Right lung (tissue), 5 donors: ENCODE results near the gene TCF25. TPM values are rescaled to one million over a fixed set of nuclear protein-coding genes. Genes with fewer than 3 reads are reported as not detected.
A peak's percentile ranks its signal among the peaks of the same experiment; 100 is the strongest.
"Not testable (repeated sequence)": the region's sequence is repeated elsewhere in the genome, so short reads cannot be mapped to it uniquely, and the experiment has no call there.

Source experiments
- DNase-seq, 2 donors: peaks; one replicate each; pipeline ENCODE4 v3.0.0-alpha.2; 2013
- polyA plus RNA-seq, 5 donors: library from polyadenylated mRNA; unstranded; fragments of 120-200 nt; gene quantifications; one replicate each; pipeline versions ENCODE4 v1.2.1 to v1.2.3, GENCODE V29; 2013; ENCODE audit warnings: inconsistent platforms in 1 of 5, low replicate concordance in 1 of 5; ENCODE audit not compliant: insufficient read length in 5 of 5, insufficient read depth in 1 of 5

The TCF25 gene
- polyA plus RNA-seq, 5 donors = 126 to 162 (median 151) TPM

DNA sequence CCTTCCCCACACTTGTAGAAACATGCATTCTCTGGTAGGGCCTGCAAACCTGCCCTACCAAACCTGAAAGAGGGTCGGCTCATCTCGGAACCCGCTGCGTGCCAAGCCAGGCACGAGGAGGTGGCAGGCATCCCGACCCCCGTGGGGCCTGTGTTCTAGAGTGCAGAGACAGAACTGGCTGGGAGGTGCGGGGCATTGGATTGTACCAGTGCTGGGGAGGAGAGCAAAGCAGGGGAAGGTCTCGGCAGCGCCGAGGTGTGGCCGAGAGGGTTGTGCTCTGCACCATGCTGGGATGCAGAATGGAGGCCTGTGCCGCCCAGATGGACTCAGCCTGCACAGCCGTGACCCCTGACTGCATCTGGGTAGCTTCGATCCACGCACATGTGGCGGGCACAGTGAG is 27.5 kb downstream of the TCF25 start:
- DNase-seq = no peak

DNA sequence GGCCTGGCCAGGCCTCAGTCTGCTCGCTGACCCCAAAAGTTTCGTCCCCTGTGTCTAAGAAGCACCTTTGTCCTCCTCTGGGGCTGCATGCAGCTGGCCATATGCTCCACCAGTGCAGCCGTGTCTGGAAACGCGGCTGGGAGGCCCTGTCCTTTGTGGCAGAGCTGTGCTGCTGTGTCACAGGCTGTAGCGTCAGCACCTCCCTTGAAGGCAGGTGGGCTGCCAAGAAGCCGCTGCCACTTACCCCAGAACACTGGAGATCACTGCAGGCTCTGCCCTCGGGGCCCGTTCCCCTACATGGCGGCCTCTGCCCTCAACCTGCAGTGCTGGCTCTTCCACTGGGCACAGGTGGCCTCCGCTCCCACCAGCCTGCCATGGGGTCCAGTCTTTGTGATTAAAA is 29.6 kb downstream of the TCF25 start:
- DNase-seq = no peak

DNA sequence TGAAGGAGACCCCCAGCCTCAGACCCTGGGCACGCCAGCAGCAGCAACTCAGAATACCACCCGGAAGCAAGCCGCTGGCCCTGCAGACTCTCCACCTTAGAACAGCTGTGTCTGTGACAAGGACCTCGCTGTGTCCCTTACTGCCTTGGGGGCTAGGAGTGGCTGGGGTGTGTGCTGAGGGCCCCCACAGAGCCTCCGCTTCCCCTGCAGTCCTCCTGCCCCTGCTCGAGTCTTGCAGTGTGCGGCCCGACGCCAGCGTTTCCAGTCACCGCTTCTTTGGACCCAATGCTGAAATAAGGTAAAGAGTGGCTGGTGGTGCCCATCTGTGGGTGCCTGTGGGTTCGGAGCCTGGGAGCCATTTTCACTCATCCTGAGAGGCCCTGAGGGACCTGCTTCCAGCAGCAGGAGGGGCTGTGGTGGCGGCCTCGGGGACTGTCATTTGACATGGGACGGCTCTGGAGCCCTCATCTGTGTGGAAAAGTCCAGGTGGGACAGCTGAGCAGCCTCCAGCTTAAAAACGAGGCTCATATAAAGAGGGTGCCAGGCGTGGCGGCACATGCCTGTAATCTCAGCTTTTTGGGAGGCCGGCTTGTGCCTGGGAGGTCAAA is 30.6 kb downstream of the TCF25 start:
- no peak for DNase-seq

DNA sequence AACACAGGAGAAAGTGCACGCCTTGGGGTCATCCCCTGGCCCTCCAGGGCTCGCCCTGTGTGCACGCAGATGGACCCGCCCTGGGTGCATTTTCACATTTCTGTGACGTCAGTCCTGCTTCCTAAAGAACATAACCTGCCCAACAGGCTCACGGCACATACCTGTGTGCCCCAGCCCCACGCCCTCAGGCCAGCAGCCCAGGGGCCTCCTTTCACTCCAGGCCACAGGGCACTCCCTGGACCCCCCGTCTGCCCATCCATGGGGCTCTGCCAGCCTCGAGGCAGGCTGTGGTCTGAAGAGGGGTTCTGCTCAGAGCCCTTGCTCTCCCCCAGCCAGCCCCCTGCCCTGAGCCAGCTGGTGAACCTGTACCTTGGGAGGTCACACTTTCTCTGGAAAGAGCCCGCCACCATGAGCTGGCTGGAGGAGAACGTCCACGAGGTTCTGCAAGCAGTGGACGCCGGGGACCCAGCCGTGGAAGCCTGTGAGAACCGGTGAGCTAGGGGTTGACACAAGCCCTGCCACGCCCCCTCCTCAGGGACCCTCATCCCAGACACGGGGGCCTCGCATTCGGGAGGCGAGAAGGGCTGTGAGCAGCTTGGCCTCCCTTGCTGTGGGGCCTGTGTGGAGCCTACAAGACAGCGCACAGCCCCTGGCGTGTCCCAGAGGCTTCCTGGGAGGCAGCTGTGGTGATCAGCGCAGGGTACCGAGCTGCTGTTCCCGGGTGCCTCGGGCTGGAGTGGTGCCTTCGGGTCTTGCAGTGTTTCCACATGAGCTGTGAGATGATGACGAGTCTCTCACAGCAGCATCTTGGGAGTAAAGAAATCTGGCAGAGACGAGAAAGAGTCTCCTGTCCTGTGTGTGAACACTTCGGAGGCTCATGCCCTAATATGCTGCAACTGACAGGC is 31.5 kb downstream of the TCF25 start:
- DNase-seq = no peak

DNA sequence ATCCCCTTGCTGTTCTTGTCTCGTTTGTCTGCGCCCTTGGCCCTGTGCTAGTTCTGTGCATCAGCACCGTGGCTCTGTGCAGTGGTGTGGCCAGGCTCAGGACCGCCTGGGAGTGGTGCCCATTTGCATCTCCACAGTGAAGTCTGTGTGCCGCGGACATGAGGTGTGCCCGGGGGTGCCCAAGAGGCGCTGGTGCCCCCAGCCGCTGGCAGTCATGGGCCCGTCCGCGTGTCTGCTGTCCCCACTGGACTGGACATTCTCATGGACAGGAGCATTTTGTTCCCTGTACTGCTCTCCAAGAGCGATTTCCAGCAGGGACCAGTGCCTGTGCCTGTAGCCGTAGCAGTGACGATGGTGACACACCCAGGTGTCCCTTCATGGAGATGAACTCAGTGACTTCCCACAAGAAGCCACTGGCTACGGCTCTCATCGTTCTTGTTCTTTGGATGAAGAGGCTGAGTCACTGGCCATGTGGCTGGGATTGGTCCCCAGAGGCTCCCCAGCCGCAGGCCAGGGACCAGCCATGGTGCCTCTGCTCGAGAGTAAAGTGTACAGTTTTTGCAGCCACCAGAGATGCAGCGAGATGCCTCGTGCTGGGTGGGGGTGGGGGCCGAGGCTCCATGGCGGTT is 32.2 kb downstream of the TCF25 start:
- DNase-seq = no peak

DNA sequence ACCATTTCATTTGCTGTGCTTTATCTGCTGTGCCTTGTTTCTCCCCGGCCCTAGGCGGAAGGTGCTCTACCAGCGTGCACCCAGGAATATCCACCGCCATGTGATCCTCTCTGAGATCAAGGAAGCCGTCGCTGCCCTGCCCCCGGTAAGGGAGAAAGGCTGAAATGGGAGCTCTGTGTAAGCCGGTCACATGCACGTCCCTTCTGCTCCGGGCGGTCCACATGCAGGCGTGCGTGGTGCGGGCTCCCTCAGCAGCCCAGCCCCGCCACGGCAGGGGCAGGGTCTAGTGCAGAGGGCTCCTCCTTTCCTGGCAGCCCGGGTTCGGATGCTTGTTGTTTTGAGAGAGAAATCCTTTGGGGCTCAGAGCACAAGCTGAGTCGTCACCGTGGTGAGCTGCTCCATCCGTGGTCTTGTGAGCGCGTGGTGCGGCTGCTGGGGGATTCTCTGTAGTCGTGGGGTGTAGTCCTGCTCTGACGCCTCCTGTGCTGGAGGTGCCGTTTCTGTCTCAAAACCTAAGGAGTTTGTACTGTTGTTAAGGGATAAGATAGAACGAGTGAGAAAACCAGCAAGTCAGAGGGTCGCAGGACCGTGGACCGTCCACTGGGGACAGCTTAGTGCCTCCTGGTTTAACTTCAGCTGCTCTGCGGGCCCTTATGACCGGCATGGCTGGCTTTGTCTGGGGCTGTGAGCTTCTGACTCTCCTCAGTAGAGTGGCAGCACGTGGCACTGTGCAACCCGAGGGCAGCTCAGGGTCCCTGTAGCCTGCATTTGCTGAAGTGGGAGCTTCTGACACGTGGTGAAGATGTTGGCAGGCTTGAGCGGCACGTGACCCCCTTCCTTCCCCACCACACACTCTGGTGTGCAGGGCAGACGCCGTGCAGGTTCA is 33.0 kb downstream of the TCF25 start:
- no peak for DNase-seq

DNA sequence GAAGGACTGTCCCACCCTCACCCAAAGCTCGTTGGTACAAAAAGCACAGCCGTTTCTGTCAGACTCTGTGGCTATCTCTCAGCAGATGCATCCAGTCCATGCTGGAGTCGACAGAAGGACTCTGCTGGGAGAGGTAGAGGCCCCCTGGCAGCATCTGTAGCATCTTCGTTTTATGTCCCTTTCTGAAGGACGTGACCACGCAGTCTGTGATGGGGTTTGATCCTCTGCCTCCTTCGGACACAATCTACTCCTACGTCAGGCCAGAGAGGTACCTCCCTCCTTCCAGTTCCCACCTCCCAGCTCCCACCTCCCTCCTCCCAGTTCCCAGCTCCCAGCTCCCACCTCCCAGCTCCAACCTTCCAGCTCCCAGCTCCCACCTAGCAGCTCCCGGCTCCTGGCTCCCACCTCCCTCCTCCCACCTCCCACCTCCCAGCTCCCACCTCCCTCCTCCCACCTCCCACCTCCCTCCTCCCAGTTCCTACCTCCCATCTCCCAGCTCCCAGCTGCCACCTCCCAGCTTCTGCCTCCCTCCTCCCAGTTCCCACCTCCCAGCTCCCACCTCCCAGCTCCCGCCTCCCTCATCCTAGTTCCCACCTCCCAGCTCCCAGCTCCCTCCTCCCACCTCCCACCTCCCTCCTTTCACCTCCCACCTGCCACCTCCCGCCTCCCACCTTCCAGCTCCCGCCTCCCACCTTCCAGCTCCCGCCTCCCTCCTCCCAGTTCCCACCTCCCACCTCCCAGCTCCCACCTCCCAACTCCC is 33.8 kb downstream of the TCF25 start:
- DNase-seq = no peak

DNA sequence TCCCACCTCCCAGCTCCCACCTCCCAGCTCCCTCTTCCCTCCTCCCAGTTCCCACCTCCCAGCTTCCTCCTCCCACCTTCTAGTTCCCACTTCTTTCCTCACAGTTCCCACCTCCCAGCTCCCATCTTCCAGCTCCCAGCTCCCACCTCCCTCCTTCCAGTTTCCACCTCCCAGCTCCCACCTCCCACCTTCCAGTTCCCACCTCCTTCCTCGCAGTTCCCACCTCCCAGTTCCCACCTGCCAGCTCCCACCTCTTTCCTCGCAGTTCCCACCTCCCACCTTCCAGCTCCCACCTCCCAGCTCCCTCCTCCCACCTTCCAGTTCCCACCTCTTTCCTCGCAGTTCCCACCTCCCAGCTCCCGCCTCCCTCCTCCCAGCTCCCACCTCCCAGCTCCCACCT is 34.8 kb downstream of the TCF25 start:
- no peak for DNase-seq

DNA sequence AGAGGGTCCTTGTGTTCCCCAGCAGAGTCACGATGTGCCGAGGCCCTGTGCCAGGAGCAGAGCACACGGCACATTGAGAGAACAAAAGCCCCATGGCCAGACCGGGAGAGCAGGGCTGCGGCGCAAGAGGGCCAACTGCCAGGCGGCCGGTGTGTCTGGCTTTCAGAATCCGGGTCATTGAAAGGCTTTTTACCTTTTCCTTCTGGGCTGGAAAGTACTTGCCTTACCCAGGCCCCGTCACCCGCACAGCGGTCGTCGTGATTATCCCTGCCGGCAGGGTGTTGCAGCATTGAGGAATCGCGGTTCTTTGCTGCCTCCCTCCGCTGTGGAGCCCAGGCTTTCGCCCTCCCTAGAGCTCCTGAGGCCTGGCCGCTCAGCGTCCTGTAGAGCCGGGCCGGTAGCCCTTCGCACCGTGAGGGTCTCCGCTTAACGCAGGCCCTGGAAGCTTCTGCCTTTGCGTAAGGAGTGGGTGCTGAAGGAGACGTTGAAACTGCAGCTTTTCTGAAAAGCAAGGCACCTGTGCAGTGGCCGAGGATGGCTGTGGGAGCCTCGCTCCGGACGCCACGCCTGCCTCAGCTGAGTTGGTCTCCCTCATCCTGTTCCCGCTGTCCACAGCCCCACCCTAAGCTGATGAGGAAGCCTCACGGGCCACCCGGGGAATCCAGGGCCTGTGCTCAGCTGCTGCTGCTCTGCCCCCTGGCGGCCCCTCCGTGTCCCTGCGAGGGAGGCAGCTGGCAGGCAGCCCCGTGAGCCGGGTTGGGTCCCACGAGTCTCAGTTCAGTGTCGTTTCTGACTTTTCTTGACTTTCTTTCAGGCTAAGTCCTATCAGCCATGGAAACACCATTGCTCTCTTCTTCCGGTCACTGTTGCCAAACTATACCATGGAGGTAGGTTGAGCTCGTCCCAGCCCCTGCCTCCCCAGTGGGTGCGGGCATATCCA is 36.7 kb downstream of the TCF25 start:
- DNase-seq = peak in 1 of 2 donors; percentile 36

DNA sequence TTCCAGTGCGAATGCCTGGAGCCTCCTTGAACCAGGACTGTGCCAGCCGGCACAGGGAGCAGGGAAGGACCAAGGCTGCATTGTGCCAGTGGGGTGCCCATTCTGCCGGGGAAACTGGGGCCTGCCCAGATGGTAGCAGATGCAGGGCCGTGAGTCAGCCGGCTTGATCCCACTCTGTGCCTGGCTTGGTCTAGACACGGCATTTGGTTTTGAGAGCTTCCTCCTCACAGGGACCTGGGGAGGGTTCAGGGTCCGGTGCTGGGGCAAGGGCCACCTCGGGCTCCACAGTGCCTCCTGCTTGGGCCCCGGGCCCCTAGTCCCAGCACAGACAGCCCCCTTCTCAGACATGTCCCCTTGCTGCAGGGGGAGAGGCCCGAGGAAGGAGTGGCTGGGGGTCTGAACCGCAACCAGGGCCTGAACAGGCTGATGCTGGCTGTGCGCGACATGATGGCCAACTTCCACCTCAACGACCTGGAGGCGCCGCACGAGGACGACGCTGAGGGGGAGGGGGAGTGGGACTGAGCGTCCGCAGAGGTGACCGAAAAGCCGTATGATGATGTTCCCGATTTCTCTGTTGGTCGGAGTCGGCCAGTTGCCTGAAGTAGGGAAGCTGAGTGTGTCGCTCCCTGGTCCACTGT is 37.4 kb downstream of the TCF25 start:
- no peak for DNase-seq

DNA sequence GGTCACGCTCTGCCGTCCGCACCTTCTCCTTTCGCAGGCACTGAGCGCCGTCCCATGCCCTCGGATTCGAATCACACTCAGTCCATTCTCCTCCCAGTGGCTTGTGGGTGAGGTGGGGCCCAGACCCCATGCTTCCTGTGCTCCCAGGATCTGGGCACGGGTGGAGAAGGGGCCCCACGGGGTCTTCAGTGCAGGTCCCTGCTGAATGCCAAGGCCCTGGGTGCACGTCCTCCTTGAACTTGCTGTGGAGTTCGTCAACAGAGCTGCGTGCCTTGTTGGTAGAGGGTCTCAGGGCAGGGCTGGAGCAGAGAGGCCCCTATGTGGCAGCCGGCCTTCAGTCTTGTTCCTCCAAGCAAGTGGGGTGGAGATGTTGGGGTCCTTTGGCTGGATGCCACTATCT is 38.0 kb downstream of the TCF25 start:
- no peak for DNase-seq

DNA sequence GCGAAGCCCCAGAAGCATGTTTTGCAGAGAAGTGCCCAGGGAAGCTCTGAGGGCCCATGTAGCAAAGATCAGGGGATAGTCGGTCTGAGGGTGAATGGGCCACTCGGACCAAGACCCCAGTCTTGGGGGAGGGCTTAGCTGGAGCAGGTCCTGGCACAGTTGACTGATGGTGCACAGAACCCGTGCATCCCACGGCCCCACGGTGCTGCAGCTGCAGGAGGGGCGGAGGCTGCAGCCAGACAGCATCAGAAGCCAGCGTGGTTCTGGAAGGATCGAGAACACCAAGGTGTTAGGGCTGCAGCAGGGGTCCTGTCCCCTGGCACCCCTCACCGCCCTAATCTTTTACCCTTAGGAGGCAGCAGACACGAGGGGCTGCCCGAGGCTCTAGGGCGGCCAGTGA is 38.8 kb downstream of the TCF25 start:
- no peak for DNase-seq

DNA sequence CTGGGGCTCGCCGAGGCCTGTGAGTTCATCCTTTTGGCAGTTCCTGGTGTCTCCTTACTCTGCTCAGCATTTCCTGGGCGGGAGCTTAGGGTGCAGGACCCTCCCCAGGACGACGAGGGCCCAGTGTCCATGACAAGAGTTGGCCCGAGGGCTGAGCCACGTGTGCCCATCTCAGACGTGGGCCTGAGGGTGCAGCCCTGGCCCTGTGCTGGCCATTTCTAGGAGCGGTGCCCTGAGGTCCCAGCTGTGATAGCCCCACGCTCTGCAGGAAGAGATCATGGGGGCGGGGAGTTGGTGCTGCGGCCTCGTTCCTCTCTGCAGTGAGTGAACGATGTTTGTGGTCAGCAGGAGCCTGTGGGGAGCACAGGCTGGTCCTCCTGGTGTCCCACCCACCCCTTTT is 39.2 kb downstream of the TCF25 start:
- no peak for DNase-seq

DNA sequence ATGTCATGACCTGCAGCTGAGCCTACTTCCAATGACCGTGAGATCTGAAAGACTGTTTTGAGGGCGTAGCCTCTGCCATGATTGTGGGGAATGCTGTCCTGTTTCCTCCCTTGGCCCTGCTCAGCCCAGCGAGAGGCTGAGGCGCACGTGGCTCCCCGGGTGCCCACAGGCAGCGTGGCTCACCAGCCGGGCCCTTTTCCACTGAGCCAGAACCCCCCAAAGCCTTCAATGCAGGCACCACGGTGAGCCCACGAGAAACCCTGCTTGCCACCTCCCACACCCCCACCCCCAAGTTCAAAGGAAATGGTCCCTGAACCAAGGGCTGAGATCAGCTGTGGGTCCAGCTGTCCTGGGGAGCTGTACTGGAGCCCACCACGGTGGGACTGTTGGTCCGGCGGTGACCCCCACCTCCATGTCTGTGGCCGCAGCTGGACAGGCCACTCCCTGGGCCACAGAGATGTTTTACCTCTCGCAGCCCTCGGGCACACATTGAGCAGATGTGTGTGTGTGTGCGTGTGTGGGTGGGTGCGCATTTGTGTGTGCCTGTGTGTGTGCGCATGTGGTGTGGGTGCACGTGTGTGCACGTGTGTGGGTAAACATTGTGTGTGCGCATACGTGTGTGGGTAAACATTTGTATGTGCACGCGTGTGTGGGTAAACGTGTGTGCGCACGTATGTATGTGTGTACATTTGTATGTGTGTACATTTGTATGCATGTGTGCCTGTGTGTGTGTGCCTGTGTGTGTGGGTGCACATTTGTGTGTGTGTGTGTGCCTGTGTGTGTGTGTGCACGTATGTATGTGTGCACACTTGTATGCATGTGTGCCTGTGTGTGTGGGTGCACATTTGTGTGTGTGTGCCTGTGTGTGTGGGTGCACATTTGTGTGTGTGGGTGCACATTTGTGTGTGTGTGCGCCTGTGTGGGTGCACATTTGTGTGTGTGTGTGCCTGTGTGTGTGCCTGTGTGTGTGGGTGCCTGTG is 40.3 kb downstream of the TCF25 start:
- DNase-seq = no peak

DNA sequence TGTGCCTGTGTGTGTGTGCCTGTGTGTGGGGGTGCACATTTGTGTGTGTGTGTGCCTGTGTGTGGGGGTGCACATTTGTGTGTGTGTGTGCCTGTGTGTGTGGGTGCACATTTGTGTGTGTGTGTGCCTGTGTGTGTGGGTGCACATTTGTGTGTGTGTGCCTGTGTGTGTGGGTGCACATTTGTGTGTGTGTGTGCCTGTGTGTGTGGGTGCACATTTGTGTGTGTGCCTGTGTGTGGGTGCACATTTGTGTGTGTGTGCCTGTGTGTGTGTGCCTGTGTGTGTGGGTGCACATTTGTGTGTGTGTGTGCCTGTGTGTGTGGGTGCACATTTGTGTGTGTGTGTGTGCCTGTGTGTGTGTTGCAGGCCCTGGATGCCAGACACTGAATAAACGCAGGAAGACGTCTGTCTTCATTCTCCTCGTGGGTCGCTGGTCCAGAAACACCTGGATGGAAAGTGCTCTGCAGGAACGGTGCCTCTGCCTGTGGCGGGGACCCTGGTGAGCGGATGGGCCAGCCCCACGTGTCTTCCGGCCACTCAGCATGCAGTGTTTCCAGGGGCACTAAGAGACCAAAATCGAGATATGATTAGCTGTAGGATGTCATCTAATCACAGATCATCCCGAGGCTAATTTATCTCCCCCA is 41.4 kb downstream of the TCF25 start:
- DNase-seq = not testable (repeated sequence)

DNA sequence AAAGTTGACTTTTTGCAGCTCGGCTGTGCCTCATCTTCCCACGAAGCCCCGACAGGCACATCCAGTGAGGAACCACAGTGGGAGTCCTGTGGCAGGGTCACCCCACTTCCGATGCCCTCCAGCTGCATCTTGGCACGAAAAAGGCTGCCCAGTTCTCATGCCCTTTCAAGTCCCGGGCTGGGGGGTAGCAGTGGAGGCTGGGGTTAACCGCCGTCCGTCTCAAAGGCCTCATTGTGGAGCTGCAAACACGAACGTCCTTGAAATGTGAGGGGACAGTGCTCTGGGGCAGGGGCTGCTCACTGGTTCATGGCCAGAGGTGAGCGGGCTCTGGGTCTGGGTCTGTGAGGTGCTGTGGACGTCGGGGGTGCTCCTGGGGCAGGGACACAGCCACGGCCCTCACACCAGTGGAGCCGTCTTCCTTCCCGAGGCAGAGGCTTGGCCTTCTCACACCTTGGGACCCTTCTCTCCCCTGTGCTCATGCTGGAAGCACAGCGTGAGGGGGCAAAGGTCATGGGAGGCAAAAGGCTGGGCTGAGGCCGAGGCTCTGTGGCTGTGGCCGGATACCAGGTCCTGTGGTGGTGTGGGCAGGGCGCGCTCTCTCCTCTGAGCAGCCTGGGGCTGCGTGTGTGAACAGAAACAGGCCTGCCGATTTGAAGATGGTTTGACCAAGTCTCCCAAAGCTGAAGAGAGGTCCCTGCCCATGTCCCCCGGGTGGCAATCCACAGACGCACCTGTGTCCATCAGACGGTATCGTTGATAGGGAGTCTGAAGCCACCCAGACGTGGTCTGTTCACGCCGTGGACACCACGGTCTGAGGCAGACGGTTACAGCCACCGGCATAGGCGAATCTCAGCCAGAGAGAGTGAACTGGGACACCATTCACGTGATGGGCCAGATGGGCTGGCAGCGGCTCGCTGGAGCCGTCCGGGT is 42.2 kb downstream of the TCF25 start:
- DNase-seq = no peak
